VCaP (cell line): Measurements from ENCODE around the gene VIL1.

Experiments
- H3K27ac ChIP-seq: fragments of 450-650 bp; 2 replicates; pipeline ENCODE4 v1.5.1; 2017
- TF ChIP-seq, protein P1 (sequence below): fragments of 450-650 bp; conservative IDR thresholded peaks from 2 replicates; pipeline ENCODE4 v1.5.1; 2017; ENCODE audit warnings: mild to moderate bottlenecking, moderate library complexity

Gene VIL1

DNA sequence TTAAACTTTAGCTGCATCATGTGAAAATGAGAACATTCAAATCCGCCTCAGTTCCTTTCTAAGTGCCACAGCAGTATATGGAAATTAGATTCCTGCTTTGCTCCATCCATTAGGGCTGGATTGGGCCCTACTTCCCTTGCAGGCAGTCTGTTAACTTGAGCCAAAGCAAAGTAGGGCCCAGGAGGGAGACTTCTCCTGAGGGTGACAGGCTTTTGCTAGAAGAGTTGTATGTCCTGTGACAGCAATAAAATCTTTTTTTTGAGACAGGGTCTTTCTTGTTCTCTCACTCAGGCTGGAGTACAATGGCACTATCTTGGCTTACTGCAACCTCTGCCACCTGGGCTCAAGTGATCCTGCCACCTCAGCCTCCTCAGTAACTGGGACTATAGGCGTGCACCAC is 28.1 kb downstream of the VIL1 start:
- H3K27ac ChIP-seq = peak overlapping the region; percentile 94
- TF ChIP-seq, protein P1, sequence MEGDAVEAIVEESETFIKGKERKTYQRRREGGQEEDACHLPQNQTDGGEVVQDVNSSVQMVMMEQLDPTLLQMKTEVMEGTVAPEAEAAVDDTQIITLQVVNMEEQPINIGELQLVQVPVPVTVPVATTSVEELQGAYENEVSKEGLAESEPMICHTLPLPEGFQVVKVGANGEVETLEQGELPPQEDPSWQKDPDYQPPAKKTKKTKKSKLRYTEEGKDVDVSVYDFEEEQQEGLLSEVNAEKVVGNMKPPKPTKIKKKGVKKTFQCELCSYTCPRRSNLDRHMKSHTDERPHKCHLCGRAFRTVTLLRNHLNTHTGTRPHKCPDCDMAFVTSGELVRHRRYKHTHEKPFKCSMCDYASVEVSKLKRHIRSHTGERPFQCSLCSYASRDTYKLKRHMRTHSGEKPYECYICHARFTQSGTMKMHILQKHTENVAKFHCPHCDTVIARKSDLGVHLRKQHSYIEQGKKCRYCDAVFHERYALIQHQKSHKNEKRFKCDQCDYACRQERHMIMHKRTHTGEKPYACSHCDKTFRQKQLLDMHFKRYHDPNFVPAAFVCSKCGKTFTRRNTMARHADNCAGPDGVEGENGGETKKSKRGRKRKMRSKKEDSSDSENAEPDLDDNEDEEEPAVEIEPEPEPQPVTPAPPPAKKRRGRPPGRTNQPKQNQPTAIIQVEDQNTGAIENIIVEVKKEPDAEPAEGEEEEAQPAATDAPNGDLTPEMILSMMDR = no peak

DNA sequence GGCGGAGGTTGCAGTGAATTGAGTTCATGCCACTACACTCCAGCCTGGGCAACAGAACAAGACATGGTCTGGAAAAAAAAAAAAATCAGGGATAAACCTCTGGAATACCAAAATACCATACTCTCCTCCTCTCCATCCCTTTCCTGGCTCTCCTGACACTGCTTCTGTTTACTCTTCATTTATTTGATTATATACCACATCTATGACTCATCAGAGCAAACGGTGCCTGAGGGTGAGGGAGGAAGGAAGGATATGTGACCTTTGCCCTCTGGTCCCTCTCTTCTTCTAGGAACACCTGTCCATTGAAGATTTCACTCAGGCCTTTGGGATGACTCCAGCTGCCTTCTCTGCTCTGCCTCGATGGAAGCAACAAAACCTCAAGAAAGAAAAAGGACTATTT is 30.0 kb downstream of the VIL1 start:
- TF ChIP-seq, protein P1 = no peak
- peak overlapping the region; percentile 94 for H3K27ac ChIP-seq

DNA sequence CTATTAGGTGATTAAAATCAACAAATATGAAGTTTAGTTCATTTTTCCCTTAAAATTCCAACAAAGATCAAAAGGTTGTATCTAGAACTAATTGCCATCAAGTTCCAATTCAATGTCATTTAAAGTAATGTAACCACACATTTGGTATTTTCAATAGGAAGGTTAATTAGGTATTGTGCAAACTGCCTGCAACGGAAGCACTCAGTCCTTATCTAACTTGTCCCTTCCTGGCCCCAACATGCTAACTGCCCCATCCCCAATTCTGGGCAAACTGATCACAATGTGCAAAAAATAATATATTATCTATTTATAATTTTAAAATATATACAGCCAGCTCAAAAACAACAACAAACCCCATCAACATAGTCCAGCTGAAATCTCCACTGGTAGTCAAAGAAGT is 33.2 kb downstream of the VIL1 start:
- TF ChIP-seq, protein P1 = no peak
- H3K27ac ChIP-seq = no peak overlapping the region

DNA sequence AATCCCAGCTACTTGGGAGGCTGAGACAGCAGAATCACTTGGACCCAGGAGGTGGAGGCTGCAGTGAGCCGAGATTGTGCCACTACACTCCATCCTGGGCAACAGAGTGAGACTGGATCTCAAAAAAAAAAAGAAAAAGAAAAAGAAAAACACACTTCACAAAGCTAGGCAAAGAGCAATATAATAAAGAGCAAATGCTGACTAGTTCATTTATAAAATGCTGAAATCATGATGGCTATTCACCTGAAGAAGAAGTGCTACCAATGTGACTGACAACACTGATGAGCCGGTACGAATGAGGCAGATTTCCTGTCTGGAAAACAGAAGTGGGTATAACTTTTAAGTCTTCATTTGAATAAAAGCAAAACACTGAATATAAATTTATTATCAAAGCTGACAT is 37.9 kb downstream of the VIL1 start:
- no peak overlapping the region for H3K27ac ChIP-seq
- TF ChIP-seq, protein P1 = no peak

DNA sequence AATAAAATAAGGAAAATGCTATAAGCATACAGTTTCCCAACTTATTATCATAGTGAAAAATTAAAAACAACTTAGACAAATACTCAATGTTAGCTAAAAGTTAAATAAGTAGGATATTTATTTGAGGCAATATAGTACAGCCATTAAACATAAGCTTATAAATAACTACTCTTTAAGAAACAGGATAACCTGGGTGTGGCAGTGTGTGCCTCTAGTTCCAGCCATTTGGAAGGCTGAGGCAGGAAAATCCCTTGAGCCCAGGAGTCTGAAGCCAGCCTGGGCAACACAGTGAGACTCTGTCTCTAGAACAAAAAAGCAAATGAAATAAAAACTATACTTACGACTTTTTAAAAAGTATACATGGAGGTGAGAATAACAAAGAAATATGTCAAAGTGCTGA is 39.7 kb downstream of the VIL1 start:
- H3K27ac ChIP-seq = no peak overlapping the region
- TF ChIP-seq, protein P1 = no peak

DNA sequence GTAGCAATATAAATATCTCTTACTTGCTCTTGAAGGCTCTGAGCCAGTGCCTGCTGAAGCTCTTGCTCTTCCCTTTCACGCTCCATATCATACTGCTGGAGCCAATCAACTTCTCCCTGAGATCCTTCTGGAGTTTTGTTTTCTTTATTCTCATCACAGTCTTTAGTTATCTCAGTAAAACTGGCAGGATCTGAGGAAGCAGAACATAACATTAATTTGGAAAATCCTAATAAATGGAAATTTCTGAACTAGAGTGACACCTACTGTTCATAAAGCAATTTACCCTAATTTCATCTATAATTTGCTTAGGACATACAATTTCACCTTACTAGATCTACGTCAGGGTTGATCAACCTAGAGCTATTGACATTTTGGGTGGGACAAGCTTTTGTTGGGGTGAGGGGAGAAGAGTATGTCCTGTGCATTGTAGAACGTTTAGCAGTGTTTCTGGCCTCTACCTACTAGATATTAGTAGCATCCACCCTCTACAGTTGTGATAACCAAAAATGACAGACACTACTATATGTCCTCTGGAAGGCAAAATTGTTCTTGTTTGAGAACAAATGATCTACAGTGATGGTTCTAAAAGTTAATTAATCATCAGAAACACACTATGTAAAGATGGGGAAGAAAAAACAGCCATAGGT is 47.2 kb downstream of the VIL1 start:
- TF ChIP-seq, protein P1 = peak; percentile 69
- H3K27ac ChIP-seq = no peak overlapping the region; the same call in 1 of the 2 replicates

DNA sequence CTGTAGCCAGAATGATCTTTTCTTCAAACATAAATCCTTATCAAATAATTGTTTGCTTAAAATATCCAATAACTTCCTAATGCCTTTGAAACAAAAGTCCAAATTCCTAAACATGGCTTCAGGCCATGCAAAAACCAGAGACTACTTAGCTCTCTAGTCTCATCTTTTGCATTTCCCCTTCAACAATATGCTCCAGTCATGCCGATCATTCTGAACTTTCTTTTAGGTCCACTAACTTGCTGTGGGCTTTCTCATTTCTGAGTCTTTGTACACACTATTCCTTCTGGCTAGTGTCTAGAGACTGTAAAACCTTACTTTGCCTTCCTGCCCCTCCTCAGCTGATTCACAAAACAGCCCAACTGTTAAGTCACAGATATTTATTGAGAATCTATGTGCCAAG is 51.5 kb downstream of the VIL1 start:
- H3K27ac ChIP-seq = peak overlapping the region; percentile 0; the same call in 1 of the 2 replicates
- TF ChIP-seq, protein P1 = no peak
